ENCODE measurements around the gene APBB2.

APBB2 gene

GRCh38 chr4:41044165-41044564 lies 170.2 kb downstream of the APBB2 start:
- DNase-seq (ENCODE audit: low spot score) (no peak), ATAC-seq (ENCODE audit: low read depth) (no peak)
- Histone ChIP-seq H3K4me3 (ENCODE audit: severe bottlenecking) (no peak overlapping the region), H3K27ac (ENCODE audit: poor library complexity, severe bottlenecking) (no peak overlapping the region), H3K9me3 (ENCODE audit: severe bottlenecking) (peaks cover 12% of the 10 kb centered on the region), H3K36me3 (ENCODE audit: low read depth) (peaks cover 15% of the 10 kb centered on the region; the same call in 1 of the 2 replicates), H3K4me1 (ENCODE audit: insufficient read depth, poor library complexity, severe bottlenecking) (no peaks in the 10 kb centered on the region), H3K27me3 (ENCODE audit: insufficient read depth, poor library complexity, severe bottlenecking) (no peaks in the 10 kb centered on the region)
- peak; percentile 16 for TF ChIP-seq CTCF (IDR thresholded peaks at IDR 0.05; ENCODE audit: poor library complexity, severe bottlenecking)

GRCh38 chr4:41043465-41043864 lies 170.9 kb downstream of the APBB2 start:
- H3K27me3 ChIP-seq (ENCODE audit: insufficient read depth, poor library complexity, severe bottlenecking), result no peaks in the 10 kb centered on the region
- peaks cover 15% of the 10 kb centered on the region; the same call in 1 of the 2 replicates for H3K36me3 ChIP-seq (ENCODE audit: low read depth)
- no peak for TF ChIP-seq CTCF (IDR thresholded peaks at IDR 0.05; ENCODE audit: poor library complexity, severe bottlenecking)
- H3K9me3 ChIP-seq (ENCODE audit: severe bottlenecking), result peaks cover 12% of the 10 kb centered on the region
- ATAC-seq (ENCODE audit: low read depth), result no peak
- H3K4me3 ChIP-seq (ENCODE audit: severe bottlenecking), result no peak overlapping the region
- DNase-seq (ENCODE audit: low spot score), result no peak
- no peak overlapping the region for H3K27ac ChIP-seq (ENCODE audit: poor library complexity, severe bottlenecking)
- H3K4me1 ChIP-seq (ENCODE audit: insufficient read depth, poor library complexity, severe bottlenecking), result no peaks in the 10 kb centered on the region

- H3K27ac ChIP-seq (ENCODE audit: poor library complexity, severe bottlenecking), result no peak overlapping the region
- DNase-seq (ENCODE audit: low spot score) (no peak), ATAC-seq (ENCODE audit: low read depth) (no peak)
- TF ChIP-seq CTCF (IDR thresholded peaks at IDR 0.05; ENCODE audit: poor library complexity, severe bottlenecking), result no peak
- peaks cover 15% of the 10 kb centered on the region; the same call in 1 of the 2 replicates for H3K36me3 ChIP-seq (ENCODE audit: low read depth)
- no peak overlapping the region for H3K4me3 ChIP-seq (ENCODE audit: severe bottlenecking)
- H3K4me1 ChIP-seq (ENCODE audit: insufficient read depth, poor library complexity, severe bottlenecking), result no peaks in the 10 kb centered on the region
- H3K9me3 ChIP-seq (ENCODE audit: severe bottlenecking), result peaks cover 12% of the 10 kb centered on the region
- H3K27me3 ChIP-seq (ENCODE audit: insufficient read depth, poor library complexity, severe bottlenecking), result no peaks in the 10 kb centered on the region
Measured at GRCh38 chr4:41041551-41041950, 172.8 kb downstream of the APBB2 start.

GRCh38 chr4:41039317-41039716 lies 175.0 kb downstream of the APBB2 start:
- H3K9me3 ChIP-seq (ENCODE audit: severe bottlenecking), result no peaks in the 10 kb centered on the region
- H3K27me3 ChIP-seq (ENCODE audit: insufficient read depth, poor library complexity, severe bottlenecking), result no peaks in the 10 kb centered on the region
- no peak for TF ChIP-seq CTCF (IDR thresholded peaks at IDR 0.05; ENCODE audit: poor library complexity, severe bottlenecking)

GRCh38 chr4:41038304-41038703 lies 176.0 kb downstream of the APBB2 start:
- TF ChIP-seq CTCF (IDR thresholded peaks at IDR 0.05; ENCODE audit: poor library complexity, severe bottlenecking), result no peak
- no peaks in the 10 kb centered on the region for H3K4me1 ChIP-seq (ENCODE audit: insufficient read depth, poor library complexity, severe bottlenecking)
- H3K27ac ChIP-seq (ENCODE audit: poor library complexity, severe bottlenecking), result no peak overlapping the region
- DNase-seq (ENCODE audit: low spot score) (no peak), ATAC-seq (ENCODE audit: low read depth) (no peak)
- no peaks in the 10 kb centered on the region for H3K27me3 ChIP-seq (ENCODE audit: insufficient read depth, poor library complexity, severe bottlenecking)
- 0 out of 2 replicates have a peak, but pooled peaks cover 3% of the 10 kb centered on the region for H3K36me3 ChIP-seq (ENCODE audit: low read depth)
- H3K9me3 ChIP-seq (ENCODE audit: severe bottlenecking), result no peaks in the 10 kb centered on the region
- H3K4me3 ChIP-seq (ENCODE audit: severe bottlenecking), result no peak overlapping the region

More at GRCh38 chr4:41039317-41039716, 175.0 kb downstream of the APBB2 start:
- DNase-seq (ENCODE audit: low spot score), result no peak
- Histone ChIP-seq H3K27ac (ENCODE audit: poor library complexity, severe bottlenecking) (no peak overlapping the region), H3K4me3 (ENCODE audit: severe bottlenecking) (no peak overlapping the region), H3K36me3 (ENCODE audit: low read depth) (peaks cover 7% of the 10 kb centered on the region; the same call in 1 of the 2 replicates), H3K4me1 (ENCODE audit: insufficient read depth, poor library complexity, severe bottlenecking) (no peaks in the 10 kb centered on the region)
- ATAC-seq (ENCODE audit: low read depth), result no peak

All from RWPE2 (cell line).